M059J (cell line): ENCODE results near the gene CABLES1. TPM values are rescaled to one million over a fixed set of nuclear protein-coding genes. Genes with fewer than 3 reads are reported as not detected.
"Not testable (repeated sequence)": the region's sequence is repeated elsewhere in the genome, so short reads cannot be mapped to it uniquely, and the experiment has no call there.

Source experiments
- DNase-seq: peaks from one replicate; pipeline ENCODE4 v3.0.0-alpha.2; 2012; ENCODE audit warnings: low read depth
- total RNA-seq: library from RNA; depleted of rRNA; stranded (reverse); fragments of >200 nt; shearing (Covaris generic); gene quantifications from 2 replicates; pipeline ENCODE4 v1.2.3, GENCODE V29; 2014

CABLES1 gene
- total RNA-seq, 1 experiment from 2014 or later: 9.0 TPM

GRCh38 chr18:23266717-23267446, 131.6 kb downstream of the CABLES1 start:
- no peak for DNase-seq

- no peak for DNase-seq
Measured at GRCh38 chr18:23267447-23267776, 132.1 kb downstream of the CABLES1 start.

DNA sequence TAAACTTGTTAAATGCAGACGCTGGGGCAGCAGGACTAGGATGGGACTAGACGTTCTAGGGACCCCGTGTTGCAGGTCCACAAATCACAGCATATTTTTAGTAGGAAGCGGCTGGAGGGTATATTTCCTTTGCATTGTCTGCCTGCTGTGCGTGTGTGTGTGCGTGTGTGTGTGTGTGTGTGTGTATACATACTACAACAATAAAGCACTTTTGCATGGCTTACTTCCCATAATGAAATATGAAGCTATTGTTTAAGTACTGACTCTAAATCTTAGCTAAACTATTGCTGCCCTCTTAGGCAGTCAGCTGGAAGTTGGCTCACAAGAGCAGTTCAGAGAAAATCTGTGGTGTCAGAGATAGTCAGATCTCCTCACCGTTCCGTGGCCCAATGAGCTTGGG, 133.4 kb downstream of the CABLES1 start:
- DNase-seq: no peak

- DNase-seq: not testable (repeated sequence)
Measured at GRCh38 chr18:23269068-23269467, 133.8 kb downstream of the CABLES1 start.

DNA sequence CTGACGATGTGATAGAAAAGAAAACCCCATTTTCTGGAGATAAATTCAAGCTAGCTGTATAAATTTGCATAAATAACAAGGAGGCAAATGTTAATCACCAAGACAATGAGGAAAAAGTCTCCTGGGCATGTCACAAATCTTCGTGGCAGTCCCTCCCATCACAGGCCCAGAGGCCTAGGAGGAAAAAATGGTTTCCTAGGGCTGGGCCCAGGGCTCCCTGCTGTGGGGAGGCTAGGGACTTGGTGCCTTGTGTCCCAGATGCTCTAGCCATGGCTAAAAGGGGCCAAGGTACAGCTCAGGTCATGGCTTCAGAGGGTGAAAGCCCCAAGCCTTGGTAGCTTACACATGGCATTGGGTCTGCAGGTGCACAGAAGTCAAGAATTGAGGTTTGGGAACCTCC, 134.6 kb downstream of the CABLES1 start:
- no peak for DNase-seq

DNA sequence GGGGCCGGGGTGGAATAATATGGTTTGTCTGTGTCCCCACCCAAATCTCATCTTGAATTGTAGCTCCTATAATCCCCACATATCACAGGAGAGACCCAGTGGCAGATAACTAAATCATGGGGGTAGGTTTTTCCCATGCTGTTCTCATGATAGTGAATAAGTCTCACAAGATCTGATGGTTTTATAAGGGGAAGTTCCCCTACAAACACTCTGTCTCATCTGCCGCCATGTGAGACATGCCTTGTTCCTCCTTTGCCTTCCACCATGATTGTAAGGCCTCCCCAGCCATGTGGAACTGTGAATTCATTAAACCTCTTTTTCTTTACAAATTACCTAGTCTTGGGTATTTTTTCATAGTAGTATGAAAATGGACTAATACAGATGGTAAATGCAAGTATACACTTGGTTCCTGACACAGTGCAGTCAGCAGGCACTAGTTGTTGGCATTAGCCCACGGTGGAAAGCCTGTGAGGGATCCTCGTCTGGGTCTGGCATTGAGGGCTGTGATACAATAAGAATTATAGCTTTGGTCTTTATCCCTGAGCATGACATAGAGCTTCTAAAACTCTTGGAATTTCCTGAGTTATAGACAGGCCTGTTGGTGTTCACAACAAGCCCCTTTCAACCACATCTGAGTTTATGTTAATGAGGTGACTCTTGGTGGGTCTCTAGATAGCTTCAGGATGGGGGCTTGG, 135.8 kb downstream of the CABLES1 start:
- no peak for DNase-seq

DNA sequence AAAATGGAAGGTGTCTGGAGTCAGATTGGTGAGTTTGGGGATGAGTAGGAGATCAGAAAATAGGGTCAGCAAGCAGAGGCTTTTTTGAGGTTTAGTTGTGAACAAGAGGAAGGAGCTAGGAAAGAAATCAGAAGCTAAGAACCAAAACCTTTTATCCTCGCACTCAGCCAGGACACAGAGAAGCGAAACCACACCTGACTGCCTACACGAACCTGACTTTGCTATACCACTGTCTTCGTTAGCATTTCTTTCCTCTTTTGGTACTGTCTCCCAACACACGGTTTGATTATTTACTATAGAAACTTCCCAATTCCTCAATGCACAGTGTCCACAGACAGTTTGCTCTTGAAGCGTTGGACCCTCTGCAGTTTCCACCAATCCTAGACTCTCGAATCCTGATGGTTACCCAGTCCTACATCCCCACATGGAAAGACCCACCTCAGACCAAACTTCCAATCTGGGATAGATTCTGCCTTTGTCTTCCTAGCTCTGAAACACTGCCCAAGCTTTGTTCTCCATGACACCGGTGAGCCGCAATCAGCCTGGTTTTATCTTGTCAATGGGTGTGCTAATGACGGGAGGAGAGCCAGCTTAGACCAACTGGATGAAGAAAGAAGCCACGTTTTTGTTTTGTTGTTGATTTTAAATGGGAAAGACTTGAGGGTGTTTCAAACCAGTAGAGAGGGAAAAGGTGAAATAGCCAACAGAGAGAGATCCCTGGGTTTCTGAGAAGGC, 137.4 kb downstream of the CABLES1 start:
- DNase-seq: no peak

DNA sequence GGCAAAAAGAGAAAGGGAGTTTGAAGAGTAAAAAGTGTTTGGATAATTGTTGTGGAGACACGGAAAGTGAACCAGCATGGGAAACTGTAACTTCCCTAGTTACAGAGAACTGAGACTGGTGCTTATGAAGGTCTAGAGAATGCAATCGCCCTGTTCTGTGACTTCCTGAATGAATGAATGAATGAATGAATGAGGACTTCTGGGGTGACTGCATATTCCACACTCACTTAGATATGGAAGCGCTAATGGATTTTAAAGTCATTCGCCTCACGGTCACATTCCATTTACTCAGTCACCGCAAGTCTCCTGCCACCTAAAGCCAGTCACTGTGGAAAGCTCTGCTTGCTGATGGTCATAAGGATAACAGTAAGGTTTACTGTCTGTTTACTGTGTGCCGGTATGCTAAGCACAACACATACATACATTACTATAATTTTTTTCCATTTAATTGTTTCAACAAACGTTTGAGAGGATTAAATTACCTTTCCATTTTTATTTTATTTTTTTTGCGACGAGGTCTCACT, 138.2 kb downstream of the CABLES1 start:
- no peak for DNase-seq

DNA sequence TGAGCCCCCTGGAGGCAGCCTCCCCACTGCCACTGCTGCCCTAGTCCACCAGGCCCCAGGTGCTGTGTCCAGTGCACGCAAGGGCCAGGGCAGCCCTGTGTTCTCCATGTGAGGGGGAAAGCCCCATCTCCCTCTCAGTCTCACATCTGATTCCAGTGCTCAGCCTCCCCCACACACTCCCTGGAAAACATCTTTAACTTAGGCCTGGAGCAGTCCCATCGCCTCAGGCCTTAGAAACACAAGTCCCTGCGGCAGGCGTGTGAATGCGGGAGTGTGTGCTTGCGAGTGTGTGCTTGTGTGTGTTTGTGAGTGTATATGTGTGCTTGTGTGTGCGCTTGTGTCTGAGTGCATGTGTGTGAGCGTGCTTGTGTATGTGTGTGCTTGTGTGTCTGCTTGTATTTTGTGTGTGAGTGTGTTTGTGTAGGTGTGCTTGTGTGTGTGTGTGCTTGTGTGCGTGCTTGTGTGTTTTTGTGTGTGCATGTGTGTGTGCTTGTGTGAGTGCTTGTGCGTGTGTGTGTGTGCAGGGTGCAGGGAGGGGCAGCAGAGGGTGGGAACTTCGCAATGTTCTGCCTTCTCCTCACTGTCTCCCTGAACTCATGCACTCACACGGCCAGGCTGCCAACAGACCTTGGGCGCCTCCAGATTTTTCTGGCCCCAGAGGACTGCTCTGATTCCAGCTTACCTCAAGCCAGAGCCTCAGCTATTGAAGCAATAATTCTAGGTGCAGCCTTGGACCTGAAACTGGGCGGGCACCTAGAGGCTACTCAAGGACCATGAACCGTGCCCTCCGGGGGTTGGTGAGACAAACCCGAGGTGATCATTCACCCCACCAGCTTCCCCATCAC, 139.6 kb downstream of the CABLES1 start:
- no peak for DNase-seq

GRCh38 chr18:23276451-23276850, 141.2 kb downstream of the CABLES1 start:
- DNase-seq: no peak

GRCh38 chr18:23277399-23277798, 142.1 kb downstream of the CABLES1 start:
- no peak for DNase-seq

DNA sequence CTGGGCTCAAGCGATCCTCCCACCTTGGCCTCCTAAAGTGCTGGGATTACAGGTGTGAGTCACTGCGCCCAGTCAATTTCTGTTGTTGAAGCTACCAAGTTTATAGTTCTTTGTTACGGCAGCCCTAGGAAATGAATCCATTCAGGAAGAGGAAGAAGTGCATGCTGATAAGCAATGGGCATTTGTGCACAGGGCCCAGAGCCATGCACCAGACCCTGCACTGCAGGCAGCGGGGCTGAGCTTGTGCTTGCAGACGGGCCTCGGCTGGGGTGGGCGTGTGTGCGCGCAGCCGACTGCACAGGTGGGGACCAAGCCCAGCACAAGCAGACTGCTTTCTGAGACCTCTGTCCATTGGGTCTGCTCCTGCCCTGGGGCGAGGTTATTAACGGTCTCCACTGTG, 144.6 kb downstream of the CABLES1 start:
- DNase-seq: no peak

GRCh38 chr18:23280844-23281243, 145.6 kb downstream of the CABLES1 start:
- no peak for DNase-seq

DNA sequence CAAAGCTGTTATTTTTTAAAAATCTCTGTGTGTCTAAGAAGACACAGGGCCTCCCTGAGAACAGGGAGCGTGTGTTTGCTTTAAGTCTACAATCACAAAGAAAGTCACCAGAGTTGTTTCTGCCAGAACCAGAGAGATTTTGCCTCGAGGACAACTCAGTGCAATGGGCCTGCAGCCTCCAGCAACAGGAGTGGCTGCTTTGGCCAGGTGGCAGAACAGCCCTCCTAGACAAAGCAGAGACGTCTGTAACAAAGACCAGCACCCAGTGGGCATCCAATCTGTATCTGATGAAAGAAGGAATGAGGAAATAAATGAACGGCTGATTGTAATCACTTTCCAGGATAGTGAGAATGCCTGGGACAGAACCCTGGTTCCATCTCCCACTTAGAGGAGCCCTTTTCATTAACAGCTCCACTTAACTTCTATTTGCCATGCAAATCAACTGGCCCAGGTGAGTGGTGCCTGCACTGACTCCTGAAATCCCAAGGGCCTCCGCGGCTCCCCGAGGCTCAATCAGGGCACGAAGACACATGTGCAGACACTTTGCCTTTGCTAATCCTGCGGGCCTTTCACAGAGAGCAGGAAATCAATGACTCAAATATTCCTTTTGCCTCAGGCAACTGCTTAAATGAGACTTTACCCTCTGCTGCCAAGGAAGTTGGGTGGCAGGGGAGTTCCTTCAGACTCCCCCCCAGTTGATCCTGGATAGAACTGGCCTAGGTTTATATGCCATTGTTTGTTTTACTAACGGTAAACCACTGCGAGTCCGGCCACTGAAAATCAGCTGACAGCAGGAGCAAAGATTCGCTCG, 146.5 kb downstream of the CABLES1 start:
- peak; percentile 99 for DNase-seq

GRCh38 chr18:23282437-23282781, 147.1 kb downstream of the CABLES1 start:
- no peak for DNase-seq

GRCh38 chr18:23283916-23284430, 148.7 kb downstream of the CABLES1 start:
- DNase-seq: peak; percentile 93

- DNase-seq: peak; percentile 83
Measured at GRCh38 chr18:23284629-23285028, 149.3 kb downstream of the CABLES1 start.

DNA sequence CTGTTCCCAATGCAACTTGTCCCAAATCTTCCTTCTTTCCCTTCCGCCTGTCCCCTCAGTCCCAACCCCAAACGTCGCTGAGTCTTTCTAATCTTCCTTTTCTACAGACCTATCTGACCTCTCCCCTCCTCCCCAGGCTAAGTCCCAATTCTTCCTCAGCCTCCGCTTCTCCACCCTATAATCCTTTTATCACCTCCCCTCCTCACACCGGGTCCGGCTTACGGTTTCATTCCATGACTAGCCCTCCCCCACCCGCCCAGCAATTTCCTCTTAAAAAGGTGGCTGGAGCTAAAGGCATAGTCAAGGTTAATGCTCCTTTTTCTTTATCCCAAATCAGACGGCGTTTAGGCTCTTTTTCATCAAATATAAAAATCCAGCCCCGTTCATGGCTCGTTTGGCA, 150.3 kb downstream of the CABLES1 start:
- DNase-seq: not testable (repeated sequence)

DNA sequence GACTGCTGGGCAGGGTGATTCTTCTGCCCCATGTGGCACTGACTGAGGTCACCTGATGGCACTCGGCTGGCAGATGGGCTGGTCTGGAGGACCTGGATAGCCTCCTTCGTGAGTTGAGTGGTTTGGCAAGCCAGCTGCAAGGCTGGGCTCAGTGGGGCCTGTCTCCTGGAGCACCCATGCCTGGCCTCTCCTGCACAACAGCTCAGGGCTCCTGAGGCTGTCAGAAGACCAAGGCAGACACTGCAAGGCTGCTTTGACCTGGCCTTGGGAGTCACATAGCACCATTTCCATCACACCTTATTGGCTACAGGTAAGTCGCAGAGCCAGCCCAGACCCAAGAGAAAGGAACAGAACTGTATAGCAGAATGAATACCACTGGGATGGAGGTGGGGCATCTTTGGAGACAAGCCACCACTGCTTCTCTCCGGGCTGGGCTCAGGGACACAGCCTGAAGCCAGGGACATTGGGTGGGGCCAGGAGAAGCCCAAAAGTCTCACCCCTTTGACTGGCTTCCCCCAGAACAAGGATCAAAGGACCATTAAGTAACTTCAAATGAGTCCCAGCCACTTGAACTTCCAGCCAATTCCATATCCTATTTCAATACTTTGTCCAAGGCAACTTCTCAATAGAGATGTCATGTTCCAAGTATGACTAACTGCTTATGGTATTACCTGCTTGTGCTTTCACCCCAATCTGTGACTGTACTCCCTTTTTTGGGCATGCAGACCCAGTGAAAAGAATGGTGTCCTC, 156.3 kb downstream of the CABLES1 start:
- DNase-seq: peak; percentile 86

DNA sequence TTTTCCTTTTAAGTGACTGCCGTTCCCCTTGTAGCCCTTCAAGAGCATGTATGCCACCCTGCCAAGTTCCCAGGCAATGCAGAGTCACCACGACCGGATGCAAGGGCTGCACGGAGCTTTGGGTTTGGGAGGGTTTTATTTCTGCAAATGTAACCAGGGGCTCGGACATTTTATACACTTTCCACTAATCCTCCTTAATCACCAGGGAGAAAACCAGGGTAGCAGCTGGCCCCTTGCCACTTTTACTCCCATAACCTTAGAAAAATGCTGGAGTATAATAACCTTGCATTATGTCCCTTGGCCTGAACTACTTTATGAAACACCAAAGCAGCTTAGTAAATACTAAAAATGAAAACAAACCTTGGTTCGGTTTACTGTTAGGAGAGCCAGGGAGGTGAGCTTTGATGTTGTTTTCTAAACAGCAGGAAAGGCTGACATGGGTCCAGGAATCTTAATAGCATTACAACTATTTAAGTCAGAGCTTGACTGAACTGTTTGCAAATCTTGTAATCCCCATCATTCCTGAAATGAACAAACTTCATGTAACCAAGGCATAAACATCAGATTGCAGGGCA, 165.0 kb downstream of the CABLES1 start:
- peak; percentile 41 for DNase-seq
